Measurements from ENCODE around the gene UAP1L1. TPM values are rescaled to one million over a fixed set of nuclear protein-coding genes. Genes with fewer than 3 reads are reported as not detected.
A peak's percentile ranks its signal among the peaks of the same experiment; 100 is the strongest.

The UAP1L1 gene
- total RNA-seq, 3 donors from 2014 or later: 6.7 to 12.0 (median 6.9) TPM

GRCh38 chr9:137085920-137086530 lies 8.7 kb downstream of the UAP1L1 start:
- peak in 1 of 3 donors; percentile 7 for TF ChIP-seq CTCF (IDR thresholded peaks at IDR 0.05)
- TF ChIP-seq POLR2A (IDR thresholded peaks at IDR 0.05): no peak
- Histone ChIP-seq H3K4me1 (peaks cover 3 to 14% of the 10 kb centered on the region in 2 donors), H3K9me3 (no peaks in the 10 kb centered on the region), H3K27me3 (no peaks in the 10 kb centered on the region), H3K4me3 (peak overlapping the region; percentile 77 to 85 (median 85)), H3K27ac (peak overlapping the region; percentile 91 to 94), H3K36me3 (no peaks in the 10 kb centered on the region)
- intact Hi-C loops (cut with DNase I; ENCODE audit: low total_unique reads): loop anchor here (2.0 kb wide), 1 partner anchor 31 kb away; no protein-coding TSS in a partner anchor
- peak; percentile 64 to 71 for DNase-seq (ENCODE audit: low spot score in 2 of 2)

DNA sequence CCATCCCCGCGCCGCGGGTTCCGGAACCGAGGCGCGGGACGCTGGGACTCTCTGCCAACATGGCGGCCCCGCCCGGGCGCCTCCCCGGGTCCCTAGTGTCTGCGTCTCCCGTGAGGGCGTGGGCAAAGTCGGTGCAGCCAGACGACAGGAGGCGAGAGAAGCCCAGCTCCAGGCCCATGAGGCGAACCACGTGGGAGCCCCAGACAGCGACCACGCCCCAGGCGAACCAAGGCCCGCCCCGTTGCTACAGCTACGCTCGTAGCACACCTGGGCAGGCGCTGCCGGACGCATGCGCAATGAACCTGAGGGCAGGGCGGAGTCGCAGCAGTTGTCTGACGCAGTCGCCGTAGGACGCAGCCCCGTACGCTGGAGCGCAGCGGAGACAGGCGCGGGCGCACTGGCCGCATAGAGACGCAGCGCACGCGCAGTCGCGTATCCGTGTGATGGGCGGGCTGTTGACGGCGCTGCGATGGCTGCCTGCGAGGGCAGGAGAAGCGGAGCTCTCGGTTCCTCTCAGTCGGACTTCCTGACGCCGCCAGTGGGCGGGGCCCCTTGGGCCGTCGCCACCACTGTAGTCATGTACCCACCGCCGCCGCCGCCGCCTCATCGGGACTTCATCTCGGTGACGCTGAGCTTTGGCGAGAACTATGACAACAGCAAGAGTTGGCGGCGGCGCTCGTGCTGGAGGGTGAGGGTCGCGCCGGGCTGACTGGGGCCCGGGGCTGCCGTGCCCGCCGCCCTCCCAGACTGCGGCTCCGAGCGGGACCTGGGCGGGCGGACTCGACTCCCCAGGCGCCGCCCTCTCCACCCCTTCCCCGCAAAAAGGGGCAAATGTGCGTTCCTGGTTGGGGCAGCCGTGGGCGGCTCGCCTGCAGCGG lies 9.5 kb downstream of the UAP1L1 start, which contains the start of gene MAN1B1:
Gene MAN1B1 (plus strand): TSS at position 455 of the 878 bp plus-strand sequence. CDS start 15 bp downstream, at position 470.
- Histone ChIP-seq H3K27me3 (no peaks in the 10 kb centered on the region), H3K4me1 (peaks cover 3 to 14% of the 10 kb centered on the region in 2 donors), H3K9me3 (no peaks in the 10 kb centered on the region), H3K27ac (peak within 1 kb of the TSS; percentile 91 to 94), H3K36me3 (no peaks in the 10 kb centered on the region), H3K4me3 (peak within 1 kb of the TSS; percentile 77 to 85 (median 85))
- peak; percentile 99 for DNase-seq (ENCODE audit: low spot score in 2 of 2)
- TF ChIP-seq CTCF (IDR thresholded peaks at IDR 0.05) (peak in 1 of 3 donors; percentile 3), POLR2A (IDR thresholded peaks at IDR 0.05) (peak; percentile 33), POLR2AphosphoS5 (IDR thresholded peaks at IDR 0.05) (peak in 2 of 3 donors; percentile 65 to 75)
- intact Hi-C loops (cut with DNase I; ENCODE audit: low total_unique reads): loop anchor here (2.0 kb wide), 1 partner anchor 30 kb away; no protein-coding TSS in a partner anchor

GRCh38 chr9:137087409-137087925 lies 10.2 kb downstream of the UAP1L1 start:
- Histone ChIP-seq H3K4me1 (peaks cover 3 to 14% of the 10 kb centered on the region in 2 donors), H3K4me3 (peak overlapping the region; percentile 77 to 85 (median 85)), H3K9me3 (no peaks in the 10 kb centered on the region), H3K36me3 (no peaks in the 10 kb centered on the region), H3K27ac (peak overlapping the region; percentile 91 to 94), H3K27me3 (no peaks in the 10 kb centered on the region)
- TF ChIP-seq CTCF (IDR thresholded peaks at IDR 0.05) (no peak), POLR2A (IDR thresholded peaks at IDR 0.05) (no peak), POLR2AphosphoS5 (IDR thresholded peaks at IDR 0.05) (no peak)
- no peak for DNase-seq (ENCODE audit: low spot score in 2 of 2)
- intact Hi-C loops (cut with DNase I; ENCODE audit: low total_unique reads): loop anchor here (2.0 kb wide), 1 partner anchor 29 kb away; no protein-coding TSS in a partner anchor

DNA sequence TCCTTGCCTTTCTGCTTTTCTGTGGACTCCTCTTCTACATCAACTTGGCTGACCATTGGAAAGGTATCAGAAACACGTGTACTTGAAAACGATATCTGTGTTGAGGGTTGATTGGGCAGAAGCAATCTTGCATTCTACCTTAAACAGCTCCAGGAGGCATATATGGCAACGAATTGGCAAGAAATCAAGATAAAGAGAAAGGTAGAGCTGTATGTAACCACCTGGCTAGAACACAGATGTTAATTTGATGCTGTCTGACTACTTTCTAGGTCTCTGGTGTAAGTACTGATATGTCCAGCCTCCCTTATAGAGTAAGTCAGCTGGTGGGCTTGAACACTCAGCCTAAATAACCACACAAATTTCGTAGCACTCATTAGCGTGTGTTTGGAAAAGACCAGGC lies 10.8 kb downstream of the UAP1L1 start:
- Histone ChIP-seq H3K4me3 (no peak overlapping the region), H3K9me3 (no peaks in the 10 kb centered on the region), H3K27me3 (no peaks in the 10 kb centered on the region), H3K4me1 (peaks cover 3 to 14% of the 10 kb centered on the region in 2 donors), H3K27ac (peak overlapping the region; percentile 80 to 94), H3K36me3 (no peaks in the 10 kb centered on the region)
- DNase-seq (ENCODE audit: low spot score in 2 of 2): no peak
- intact Hi-C loops (cut with DNase I; ENCODE audit: low total_unique reads): no loop called here
- TF ChIP-seq POLR2A (IDR thresholded peaks at IDR 0.05) (no peak), CTCF (IDR thresholded peaks at IDR 0.05) (no peak), POLR2AphosphoS5 (IDR thresholded peaks at IDR 0.05) (no peak)

All from breast epithelium (tissue), 4 donors.